ENCODE measurements around the gene SERPIND1.

Gene SERPIND1

GRCh38 chr22:20776624-20777405 lies 2.9 kb downstream of the SERPIND1 start:
- DNase-seq: no peak

DNA sequence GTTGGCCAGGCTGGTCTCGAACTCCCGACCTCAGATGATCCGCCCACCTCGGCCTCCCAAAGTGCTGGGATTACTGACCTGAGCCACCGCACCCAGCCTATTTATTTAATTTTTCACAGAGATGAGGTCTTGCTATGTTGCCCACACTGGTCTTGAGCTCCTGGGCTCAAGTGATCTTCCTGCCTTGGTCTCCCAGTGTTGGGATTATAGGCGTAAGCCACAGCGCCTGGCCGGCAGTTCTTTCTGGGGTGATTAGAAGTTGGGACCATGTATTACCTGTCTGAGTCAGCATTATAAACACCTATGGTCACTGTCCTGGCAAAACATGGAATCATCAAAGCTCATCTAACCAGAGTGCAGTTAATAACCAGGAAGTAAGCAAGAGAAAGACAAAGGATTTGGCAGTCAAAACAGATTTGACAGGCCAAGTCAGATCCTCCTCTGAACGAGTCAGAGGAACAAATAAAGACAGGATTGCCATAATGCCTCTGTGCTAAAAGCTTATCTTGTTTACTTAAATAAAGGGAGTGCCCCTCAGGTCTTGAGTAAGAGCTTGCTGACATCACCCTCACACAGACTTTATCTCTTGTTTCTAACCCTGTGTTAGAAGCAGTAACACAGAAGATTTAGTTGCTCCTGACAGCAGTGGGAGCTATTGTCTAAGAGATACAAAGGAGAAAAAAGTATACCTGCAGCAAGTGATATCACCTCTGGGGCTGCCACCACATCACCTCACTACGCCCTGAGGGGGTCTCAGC lies 3.7 kb downstream of the SERPIND1 start:
- DNase-seq: no peak

GRCh38 chr22:20779014-20779817 lies 5.3 kb downstream of the SERPIND1 start:
- no peak for DNase-seq

- no peak for DNase-seq
These were observed 5.9 kb downstream of the SERPIND1 start for GRCh38 chr22:20779818-20780158.

GRCh38 chr22:20781272-20781990 lies 7.5 kb downstream of the SERPIND1 start:
- no peak for DNase-seq

- DNase-seq: no peak
These were observed 8.2 kb downstream of the SERPIND1 start for GRCh38 chr22:20782083-20782482.

DNA sequence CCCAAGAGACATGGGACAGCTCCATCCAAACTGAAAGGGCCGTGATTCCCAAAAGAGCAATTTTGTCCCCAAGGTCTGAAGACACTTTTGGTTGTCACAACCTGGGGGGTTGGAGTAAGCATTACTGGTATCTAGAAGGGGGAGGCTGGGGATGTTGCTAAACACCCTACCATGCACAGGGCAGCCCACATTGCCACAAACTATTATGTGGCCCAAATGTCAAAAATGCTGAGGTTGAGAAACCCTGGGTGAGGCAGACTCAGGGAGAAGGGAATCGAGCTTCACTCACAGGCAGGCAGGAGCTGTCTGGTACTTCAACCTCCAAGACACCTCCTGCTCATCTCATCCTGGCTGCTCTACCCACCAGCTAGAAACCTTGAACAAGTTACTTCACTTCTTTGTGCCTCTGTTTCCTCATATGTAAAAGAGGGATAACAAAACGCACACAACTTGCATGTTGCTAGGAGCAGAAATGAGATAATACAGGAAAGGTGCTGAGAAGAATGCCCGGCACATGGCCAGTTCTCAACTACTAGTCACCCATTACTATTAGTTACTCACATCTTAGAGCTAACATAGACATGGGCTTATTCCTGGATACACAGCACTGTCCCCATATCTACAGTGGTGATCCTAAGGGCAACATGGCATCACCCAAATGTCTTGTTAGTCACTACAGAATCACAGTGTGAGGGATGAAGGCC lies 8.8 kb downstream of the SERPIND1 start:
- no peak for DNase-seq

DNA sequence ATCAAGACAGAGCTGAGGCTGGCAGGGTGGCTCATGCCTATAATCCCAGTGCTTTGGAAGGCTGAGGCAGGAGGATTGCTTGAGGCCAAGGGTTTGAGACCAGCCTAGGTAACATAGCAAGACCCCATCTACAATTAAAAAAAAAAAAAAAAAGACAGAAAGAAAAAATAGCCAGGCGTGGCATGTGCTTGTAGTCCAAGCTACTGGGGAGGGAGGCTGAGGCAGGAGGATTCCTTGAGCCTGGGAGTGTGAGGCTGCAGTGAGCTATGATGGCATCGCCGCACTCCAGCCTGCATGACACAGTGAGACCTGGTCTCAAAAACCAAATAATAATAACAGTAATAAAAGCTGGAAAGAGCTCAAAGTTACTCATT lies 9.4 kb downstream of the SERPIND1 start:
- DNase-seq: no peak

- DNase-seq: no peak
These were observed 10.2 kb downstream of the SERPIND1 start for GRCh38 chr22:20783844-20784723.

GRCh38 chr22:20785415-20785814 lies 11.5 kb downstream of the SERPIND1 start:
- DNase-seq: no peak

DNA sequence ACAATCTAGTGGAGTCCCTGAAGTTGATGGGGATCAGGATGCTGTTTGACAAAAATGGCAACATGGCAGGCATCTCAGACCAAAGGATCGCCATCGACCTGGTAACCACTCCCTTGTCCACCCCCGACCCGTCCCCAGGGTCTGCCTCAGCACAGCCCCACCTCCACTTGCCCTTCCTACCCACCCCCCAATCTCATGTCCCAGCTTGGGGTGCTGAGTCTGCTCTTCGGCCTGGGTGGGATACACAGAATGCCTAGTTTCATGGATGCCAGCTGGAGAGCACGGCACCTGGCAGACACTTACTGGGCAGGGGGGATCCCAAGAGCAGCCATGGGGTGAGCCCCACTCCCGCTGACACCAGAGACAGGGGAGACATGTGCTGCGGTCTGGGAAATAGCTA lies 12.1 kb downstream of the SERPIND1 start:
- no peak for DNase-seq

GRCh38 chr22:20786536-20786979 lies 12.6 kb downstream of the SERPIND1 start:
- DNase-seq: no peak

GRCh38 chr22:20787223-20787622 lies 13.3 kb downstream of the SERPIND1 start:
- DNase-seq: no peak

GRCh38 chr22:20787746-20788626 lies 14.1 kb downstream of the SERPIND1 start:
- no peak for DNase-seq

DNA sequence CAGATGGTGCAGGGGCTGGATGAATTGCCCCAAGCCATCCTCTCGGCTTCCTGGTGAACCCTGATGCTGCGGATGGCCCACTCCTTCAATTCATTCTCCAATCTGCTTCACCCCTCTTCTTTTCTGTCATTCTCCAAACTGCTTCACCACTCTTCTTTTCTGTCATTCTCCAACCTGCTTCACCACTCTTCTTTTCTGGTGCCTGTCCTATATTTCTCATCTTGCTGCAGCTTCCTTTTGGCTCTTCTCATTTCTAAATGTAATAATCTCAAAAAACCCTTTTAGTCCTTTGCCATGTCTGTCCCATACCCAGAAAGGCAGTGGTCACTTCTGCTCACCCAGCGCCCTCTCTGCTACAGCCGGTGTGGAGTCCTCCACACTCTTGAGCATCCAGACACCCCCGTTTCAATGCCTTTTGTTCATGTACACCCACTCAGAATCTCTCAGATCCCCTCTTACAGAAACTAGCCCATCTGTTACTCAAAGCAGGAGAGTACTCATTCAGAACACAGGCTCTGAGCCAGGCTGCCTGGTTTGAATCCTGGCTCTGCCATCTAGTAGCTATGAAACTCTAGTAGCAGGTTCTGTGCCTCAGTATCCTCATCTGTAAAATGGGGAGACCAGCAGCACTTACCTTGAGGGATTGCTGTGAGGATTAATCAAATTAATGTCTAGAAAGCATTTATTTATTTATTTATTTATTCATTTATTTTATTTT lies 14.9 kb downstream of the SERPIND1 start:
- no peak for DNase-seq

DNA sequence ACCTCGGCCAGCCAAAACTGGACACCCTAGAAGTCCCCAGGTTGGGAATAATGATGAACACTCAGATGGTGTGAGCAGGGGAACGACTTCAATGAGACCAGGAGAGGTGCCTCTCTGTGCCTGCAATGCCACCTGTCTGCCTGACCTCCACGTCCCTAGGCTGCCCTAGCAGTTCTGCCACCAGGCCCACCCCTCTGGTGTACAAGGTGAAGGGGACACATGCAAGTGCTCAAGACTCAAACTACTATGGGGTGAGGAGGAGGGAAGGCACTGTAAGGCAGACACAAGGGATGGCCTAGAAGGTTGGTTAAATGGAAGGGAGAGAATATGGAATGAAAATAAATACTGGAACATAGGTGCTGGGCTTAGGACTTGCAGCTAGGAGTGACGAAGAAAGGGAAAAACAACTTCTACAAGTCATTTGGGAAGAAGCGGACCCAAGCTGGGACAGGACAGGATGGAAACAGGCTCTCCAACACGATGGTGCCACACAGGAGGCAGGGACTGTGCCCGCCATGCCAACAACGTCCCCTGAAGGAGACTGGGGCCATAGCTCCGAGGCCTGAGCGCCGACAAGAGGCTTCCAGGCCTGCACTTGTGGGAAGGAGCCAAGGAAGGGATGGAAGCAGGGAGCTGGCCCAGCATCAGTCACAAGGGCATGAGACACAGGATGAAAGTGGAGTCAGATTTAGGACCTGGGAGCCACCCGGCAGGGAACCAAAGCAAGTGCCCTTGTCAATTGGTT lies 18.5 kb downstream of the SERPIND1 start:
- DNase-seq: no peak

GRCh38 chr22:20792966-20793728 lies 19.2 kb downstream of the SERPIND1 start:
- no peak for DNase-seq
